ENCODE measurements around the gene MAP1LC3B.

The MAP1LC3B gene

DNA sequence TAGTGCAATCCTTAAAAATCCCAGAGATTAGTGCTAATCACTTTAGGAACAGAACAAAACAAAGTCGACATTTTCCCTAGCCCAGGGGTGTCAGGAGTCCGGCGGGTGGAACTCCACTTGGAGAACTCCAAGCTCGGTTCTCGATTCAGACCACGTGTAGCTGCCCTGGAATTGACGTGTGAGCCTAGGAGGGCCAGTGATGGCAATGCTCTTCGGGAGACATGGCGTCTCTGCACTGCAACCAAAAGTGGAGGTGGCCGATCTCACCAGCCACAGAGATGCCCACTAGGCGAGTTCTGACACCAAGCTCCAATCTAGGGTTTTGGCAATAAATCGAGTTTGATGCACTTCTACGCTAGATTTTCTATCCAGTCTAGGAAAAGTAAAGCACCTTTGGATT, 17.6 kb downstream of the MAP1LC3B start:
- Histone ChIP-seq H3K79me2 (ENCODE audit: insufficient read depth, low read length) (no peaks in the 10 kb centered on the region), H3K4me2 (ENCODE audit: low read length) (no peak overlapping the region), H3F3A (ENCODE audit: insufficient read depth, low read length) (peaks cover 6% of the 10 kb centered on the region; the same call in 1 of the 2 replicates), H2AFZ (ENCODE audit: low read length) (no peak overlapping the region), H3K9me2 (ENCODE audit: low read depth, low read length) (no peaks in the 10 kb centered on the region), H3K27me3 (ENCODE audit: insufficient read depth, low read length) (no peaks in the 10 kb centered on the region), H3K36me3 (ENCODE audit: insufficient read depth, low read length) (peaks cover 66% of the 10 kb centered on the region), H3K4me3 (ENCODE audit: low read depth, low read length, poor library complexity, severe bottlenecking) (no peak overlapping the region), H4K20me1 (ENCODE audit: insufficient read depth, low read length) (no peaks in the 10 kb centered on the region), H3K9me3 (ENCODE audit: low read length) (no peaks in the 10 kb centered on the region), H3K4me1 (ENCODE audit: insufficient read depth, low read length, severe bottlenecking) (peaks cover 15% of the 10 kb centered on the region), H3K27ac (ENCODE audit: low read depth, low read length, poor library complexity, severe bottlenecking) (no peak overlapping the region), H3K9ac (ENCODE audit: low read length) (no peak overlapping the region)
- TF ChIP-seq EZH2 (IDR thresholded peaks at IDR 0.05; ENCODE audit: borderline replicate concordance, low read length), result no peak
- no peak for TF ChIP-seq CTCF (IDR thresholded peaks at IDR 0.05; ENCODE audit: low read length)

DNA sequence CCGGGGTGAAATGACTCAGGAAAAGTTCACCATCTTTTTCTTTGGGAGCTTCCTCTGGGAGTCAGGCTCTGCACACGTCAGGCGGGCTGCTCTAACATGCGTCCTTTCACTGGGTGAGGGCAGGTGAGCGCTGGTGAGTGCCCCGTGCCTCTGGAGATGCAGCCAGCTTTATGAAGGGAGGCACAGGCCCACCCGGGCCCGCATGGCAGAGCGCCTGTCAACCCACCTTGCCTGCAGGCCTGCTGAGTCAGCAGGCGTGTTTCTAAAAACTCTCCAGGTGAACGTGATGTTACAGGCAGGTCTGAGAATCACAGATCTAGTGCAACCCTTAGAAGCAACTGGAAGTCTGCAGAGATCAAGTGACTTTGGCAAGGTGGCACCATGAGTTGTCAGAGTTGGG, 18.4 kb downstream of the MAP1LC3B start:
- Histone ChIP-seq H2AFZ (ENCODE audit: low read length) (no peak overlapping the region), H3K27ac (ENCODE audit: low read depth, low read length, poor library complexity, severe bottlenecking) (no peak overlapping the region), H3K36me3 (ENCODE audit: insufficient read depth, low read length) (peaks cover 59% of the 10 kb centered on the region), H3K9me3 (ENCODE audit: low read length) (no peaks in the 10 kb centered on the region), H4K20me1 (ENCODE audit: insufficient read depth, low read length) (no peaks in the 10 kb centered on the region), H3K4me2 (ENCODE audit: low read length) (no peak overlapping the region), H3K9ac (ENCODE audit: low read length) (no peak overlapping the region), H3K4me1 (ENCODE audit: insufficient read depth, low read length, severe bottlenecking) (peaks cover 15% of the 10 kb centered on the region), H3K9me2 (ENCODE audit: low read depth, low read length) (no peaks in the 10 kb centered on the region), H3F3A (ENCODE audit: insufficient read depth, low read length) (peaks cover 6% of the 10 kb centered on the region; the same call in 1 of the 2 replicates), H3K79me2 (ENCODE audit: insufficient read depth, low read length) (no peaks in the 10 kb centered on the region), H3K4me3 (ENCODE audit: low read depth, low read length, poor library complexity, severe bottlenecking) (no peak overlapping the region), H3K27me3 (ENCODE audit: insufficient read depth, low read length) (no peaks in the 10 kb centered on the region)
- TF ChIP-seq EZH2 (IDR thresholded peaks at IDR 0.05; ENCODE audit: borderline replicate concordance, low read length) (no peak), CTCF (IDR thresholded peaks at IDR 0.05; ENCODE audit: low read length) (no peak)

DNA sequence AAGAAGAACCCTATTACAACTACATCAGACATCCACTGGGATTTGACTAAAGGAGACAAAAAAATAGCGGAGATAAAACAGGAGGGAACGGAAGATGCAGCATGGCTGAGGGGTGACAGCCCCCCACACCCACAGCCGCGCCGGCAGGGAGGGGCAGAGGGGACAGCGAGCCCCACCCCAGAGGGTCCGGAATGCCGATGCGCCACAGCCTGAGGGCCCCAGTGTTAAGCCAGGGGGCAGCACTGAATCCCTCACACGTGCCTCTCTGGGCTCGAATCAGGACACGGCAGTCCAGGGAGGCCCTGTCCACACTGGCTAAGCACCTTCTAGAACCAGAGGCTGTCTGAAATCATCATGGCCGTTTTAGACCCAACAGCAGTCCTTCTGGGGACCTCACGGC, 18.8 kb downstream of the MAP1LC3B start:
- Histone ChIP-seq H4K20me1 (ENCODE audit: insufficient read depth, low read length) (no peaks in the 10 kb centered on the region), H3K4me3 (ENCODE audit: low read depth, low read length, poor library complexity, severe bottlenecking) (no peak overlapping the region)

More for the DNA sequence above, 18.8 kb downstream of the MAP1LC3B start:
- Histone ChIP-seq H3K4me1 (ENCODE audit: insufficient read depth, low read length, severe bottlenecking) (peaks cover 15% of the 10 kb centered on the region), H3K79me2 (ENCODE audit: insufficient read depth, low read length) (no peaks in the 10 kb centered on the region), H3F3A (ENCODE audit: insufficient read depth, low read length) (peaks cover 6% of the 10 kb centered on the region; the same call in 1 of the 2 replicates), H3K9me2 (ENCODE audit: low read depth, low read length) (no peaks in the 10 kb centered on the region), H3K9ac (ENCODE audit: low read length) (no peak overlapping the region), H2AFZ (ENCODE audit: low read length) (no peak overlapping the region), H3K27me3 (ENCODE audit: insufficient read depth, low read length) (no peaks in the 10 kb centered on the region), H3K4me2 (ENCODE audit: low read length) (no peak overlapping the region), H3K9me3 (ENCODE audit: low read length) (no peaks in the 10 kb centered on the region), H3K36me3 (ENCODE audit: insufficient read depth, low read length) (peaks cover 57% of the 10 kb centered on the region), H3K27ac (ENCODE audit: low read depth, low read length, poor library complexity, severe bottlenecking) (no peak overlapping the region)
- TF ChIP-seq CTCF (IDR thresholded peaks at IDR 0.05; ENCODE audit: low read length) (no peak), EZH2 (IDR thresholded peaks at IDR 0.05; ENCODE audit: borderline replicate concordance, low read length) (no peak)

All from OCI-LY1 (cell line).